Ovary (tissue), 9 donors: Measurements from ENCODE around the gene CABP4. TPM values are rescaled to one million over a fixed set of nuclear protein-coding genes. Genes with fewer than 3 reads are reported as not detected.
"Not testable (repeated sequence)": the region's sequence is repeated elsewhere in the genome, so short reads cannot be mapped to it uniquely, and the experiment has no call there.

Experiments used
- DNase-seq, 5 donors: peaks; one replicate each; pipeline ENCODE4 v3.0.0-alpha.2; 2019 to 2020
- H3K27ac ChIP-seq, 2 donors: fragments of 200-600 bp; one replicate each; pipeline versions ENCODE4 v1.5.1 to v1.8.0; 2019 to 2022
- H3K27me3 ChIP-seq: fragments of 200-600 bp; one replicate; pipeline ENCODE4 v1.8.0; 2022
- H3K36me3 ChIP-seq: fragments of 200-600 bp; sonication (generic); one replicate; pipeline ENCODE4 v1.5.1; 2019
- H3K4me1 ChIP-seq: one replicate; pipeline ENCODE4 v1.8.1; 2013; ENCODE audit warnings: mild to moderate bottlenecking, moderate library complexity; ENCODE audit not compliant: insufficient read depth
- H3K4me3 ChIP-seq: fragments of 200-600 bp; sonication (generic); one replicate; pipeline ENCODE4 v1.5.1; 2017
- H3K9me3 ChIP-seq, 2 donors: fragments of 200-600 bp in 1 of 2; sonication (generic) in 1 of 2; one replicate each; pipeline versions ENCODE4 v1.5.1 to v1.8.1; 2013 to 2019; ENCODE audit warnings: mild to moderate bottlenecking in 1 of 2, moderate library complexity in 1 of 2
- CTCF ChIP-seq, 3 donors: fragments of 450-650 bp in 2 of 3; fragments of 200-600 bp in 1 of 3; IDR thresholded peaks; one replicate each; pipeline versions ENCODE4 v1.5.1 to v1.8.0; 2016 to 2022; ENCODE audit warnings: antibody characterized with exemption in 3 of 3, mild to moderate bottlenecking in 1 of 3
- EP300 ChIP-seq: sonication (generic); formaldehyde crosslinking; IDR thresholded peaks from one replicate; pipeline ENCODE4 v1.6.1; 2017; ENCODE audit warnings: antibody characterized with exemption
- POLR2A ChIP-seq: fragments of 450-650 bp; IDR thresholded peaks from one replicate; pipeline ENCODE4 v1.6.1; 2017; ENCODE audit warnings: antibody characterized with exemption, mild to moderate bottlenecking, moderate library complexity
- WGBS, 3 donors: extraction: QIAGEN DNeasy Blood & Tissue Kit in 1 of 3; methylation state at CpG; one replicate each; pipeline versions ENCODE4 v1.1.5 to v1.1.7; 2013 to 2017; 5-methylcytosine and 5-hydroxymethylcytosine counted together
- intact Hi-C, 4 donors: fragments of 100-400 bp; cut with DNase I; formaldehyde crosslinking; loops; one replicate each; pipeline versions ENCODE4 v1.11.0 to v1.15.1; 2022 to 2023
- polyA plus RNA-seq, 2 donors: library from polyadenylated mRNA; stranded (reverse); fragments of 200-250 nt in 1 of 2; fragments of 350-450 nt in 1 of 2; fragmentation: Illumina TruSeq in 1 of 2; extraction: RNeasy Lipid Tissue Mini Kit (QIAGEN cat#74804) in 1 of 2; gene quantifications; one replicate each; pipeline ENCODE4 v1.2.3, GENCODE V29; 2013 to 2014
- total RNA-seq, 7 donors: library from RNA; depleted of rRNA in 2 of 7; stranded (reverse); fragments of >200 nt in 2 of 7; fragmentation: NEBNext Ultra II Directional in 3 of 7; extraction: Animal tissue kit (Norgen Biotek cat#: 25700) in 3 of 7; gene quantifications; one replicate each; pipeline versions ENCODE4 v1.1.0 to v1.2.4, GENCODE V29; 2016 to 2023
- donor health status: DM: no; HTN: no; CAD: no; lungs with moderate emphysema.
- donor health status: DM: no; HTN: no; CAD: no.
- donor health status: Bipolar disorder and iron deficiency.
- donor health status: DM: yes; HTN: yes; CAD: no.
- donor health status: DM: no; HTN: no; CAD: no.
- donor health status: DM: yes; HTN: yes; CAD: no.

The CABP4 gene
- total and polyA plus RNA-seq, 9 donors: 0.13 to 2.1 (median 1.0) TPM; not detected in 1

DNA sequence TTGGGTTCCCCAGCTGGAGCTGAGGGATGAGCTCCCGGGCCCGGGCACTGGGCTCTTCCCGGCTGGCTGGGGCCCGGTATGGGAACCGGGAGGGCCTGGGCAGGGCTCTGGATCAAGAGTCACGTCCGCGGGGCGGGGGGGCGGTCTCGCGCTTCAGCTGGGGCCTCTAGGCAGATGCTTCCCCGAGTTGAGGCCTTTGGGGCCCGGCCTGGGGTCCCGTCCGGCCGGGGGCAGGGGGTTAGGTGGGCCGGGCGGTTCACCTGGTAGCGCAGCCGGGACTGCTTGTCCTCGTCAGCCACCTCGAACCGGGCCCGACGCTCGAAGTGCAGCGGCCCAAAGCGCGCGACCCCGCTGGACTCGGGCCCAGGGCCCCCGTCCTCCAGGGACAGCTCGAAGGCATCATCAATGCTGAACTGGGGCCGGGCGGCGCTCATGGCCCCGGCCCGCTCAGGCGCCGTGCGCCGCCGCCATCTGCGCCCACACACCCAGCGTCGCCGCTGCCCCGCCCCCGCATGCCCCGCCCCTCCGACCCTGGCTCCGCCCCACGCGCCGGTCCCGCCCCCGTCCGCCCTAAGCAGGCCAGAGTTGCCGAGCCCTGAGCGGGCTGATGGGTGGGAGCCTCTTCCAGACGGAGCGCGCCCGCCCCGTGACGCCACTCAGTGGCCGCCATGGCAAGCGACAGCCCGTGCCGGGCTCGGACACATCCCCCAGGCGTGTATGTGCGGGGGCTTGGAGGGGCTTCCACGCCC is 13.8 kb downstream of the CABP4 start, which contains the start of gene TMEM134:
TSS of gene TMEM134 (minus strand) at position 493 of the 749 bp plus-strand sequence. CDS start at position 434, 59 bp downstream.
- Histone ChIP-seq H3K4me1 (peaks cover 7% of the 10 kb centered on the region), H3K27ac (peak within 1 kb of the TSS; percentile 37 to 84), H3K27me3 (no peaks in the 10 kb centered on the region), H3K4me3 (peak within 1 kb of the TSS; percentile 93), H3K36me3 (no peaks in the 10 kb centered on the region), H3K9me3 (no peaks in the 10 kb centered on the region)
- peak; percentile 90 to 94 (median 93) for DNase-seq
- TF ChIP-seq EP300: no peak
- peak; percentile 51 for TF ChIP-seq POLR2A
- peak in 2 of 3 donors; percentile 46 to 49 for TF ChIP-seq CTCF (IDR thresholded peaks at IDR 0.05)
- 1 to 2% (median 1%) methylated on average over 33 to 76 of the region's 76 CpGs for WGBS, 3 donors
- intact Hi-C loops: loop anchor here in 2 of 4 donors (1.0 to 5.0 kb wide), 2 partner anchors 66 to 72 kb away; no protein-coding TSS in a partner anchor

GRCh38 chr11:67469508-67469811 is 14.3 kb downstream of the CABP4 start:
- Histone ChIP-seq H3K36me3 (no peaks in the 10 kb centered on the region), H3K9me3 (no peaks in the 10 kb centered on the region), H3K4me1 (peaks cover 7% of the 10 kb centered on the region), H3K27ac (peak overlapping the region; percentile 11 to 84), H3K27me3 (no peaks in the 10 kb centered on the region), H3K4me3 (peak overlapping the region; percentile 93)
- 2 to 4% (median 3%) methylated on average over 9 of the region's 9 CpGs for WGBS, 3 donors
- DNase-seq: no peak
- TF ChIP-seq POLR2A (no peak), CTCF (IDR thresholded peaks at IDR 0.05) (no peak), EP300 (no peak)
- intact Hi-C loops: loop anchor here in 2 of 4 donors (1.0 to 5.0 kb wide), 2 partner anchors 66 to 72 kb away; no protein-coding TSS in a partner anchor

DNA sequence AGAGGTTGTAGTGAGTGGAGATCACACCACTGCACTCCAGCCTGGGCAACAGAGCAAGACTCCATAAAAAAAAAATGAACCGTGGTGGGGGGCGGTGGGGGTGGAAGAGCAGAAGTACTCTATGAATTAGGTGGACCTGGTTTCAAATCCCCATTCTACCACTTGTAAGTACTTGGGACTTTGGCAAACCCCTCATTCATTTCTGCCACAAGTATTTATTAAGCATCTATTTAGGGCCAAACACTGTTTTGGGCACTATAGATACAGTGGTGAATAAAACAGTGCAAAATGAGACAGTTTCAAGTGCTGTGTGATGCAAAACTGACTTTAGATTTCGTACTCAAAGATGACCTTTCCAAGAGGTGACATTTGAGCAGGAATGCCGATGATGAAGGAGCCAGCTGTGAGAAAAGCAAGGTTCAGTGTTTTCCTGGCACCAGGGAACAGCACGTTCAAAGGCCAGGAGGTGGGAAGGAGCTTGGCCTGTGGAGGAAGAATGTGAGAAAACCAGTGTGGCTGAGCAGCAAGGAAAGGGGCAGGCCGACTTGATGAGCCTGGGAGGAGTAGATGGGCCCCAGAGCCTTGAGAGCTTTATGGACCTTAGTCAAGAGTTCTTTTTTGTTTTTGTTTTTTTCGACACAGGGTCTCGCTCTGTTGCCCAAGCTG is 15.3 kb downstream of the CABP4 start:
- Histone ChIP-seq H3K4me1 (peaks cover 7% of the 10 kb centered on the region), H3K36me3 (no peaks in the 10 kb centered on the region), H3K27me3 (no peaks in the 10 kb centered on the region), H3K9me3 (no peaks in the 10 kb centered on the region), H3K27ac (no peak overlapping the region), H3K4me3 (no peak overlapping the region)
- no peak for TF ChIP-seq CTCF (IDR thresholded peaks at IDR 0.05)
- no peak for TF ChIP-seq POLR2A
- DNase-seq: no peak
- intact Hi-C loops: no loop called here
- 66 to 75% (median 74%) methylated on average over 8 of the region's 8 CpGs for WGBS, 3 donors

- H3K9me3 ChIP-seq: no peaks in the 10 kb centered on the region
- DNase-seq: no peak
- intact Hi-C loops: no loop called here
- TF ChIP-seq EP300 (no peak), CTCF (IDR thresholded peaks at IDR 0.05) (no peak), POLR2A (no peak)
- 73 to 76% (median 74%) methylated on average over 7 of the region's 7 CpGs for WGBS, 3 donors
- H3K4me1 ChIP-seq: peaks cover 2% of the 10 kb centered on the region
- no peaks in the 10 kb centered on the region for H3K27me3 ChIP-seq
- H3K4me3 ChIP-seq: no peak overlapping the region
- no peaks in the 10 kb centered on the region for H3K36me3 ChIP-seq
- H3K27ac ChIP-seq: no peak overlapping the region
These were observed 17.7 kb downstream of the CABP4 start for GRCh38 chr11:67472882-67473281.

GRCh38 chr11:67476692-67477091 is 21.5 kb downstream of the CABP4 start:
- H3K4me1 ChIP-seq, H3K9me3 ChIP-seq, H3K4me3 ChIP-seq, H3K36me3 ChIP-seq, H3K27me3 ChIP-seq, intact Hi-C loops, DNase-seq, H3K27ac ChIP-seq: not testable (repeated sequence)
- 68 to 79% (median 74%) methylated on average over 10 of the region's 10 CpGs for WGBS, 3 donors

DNA sequence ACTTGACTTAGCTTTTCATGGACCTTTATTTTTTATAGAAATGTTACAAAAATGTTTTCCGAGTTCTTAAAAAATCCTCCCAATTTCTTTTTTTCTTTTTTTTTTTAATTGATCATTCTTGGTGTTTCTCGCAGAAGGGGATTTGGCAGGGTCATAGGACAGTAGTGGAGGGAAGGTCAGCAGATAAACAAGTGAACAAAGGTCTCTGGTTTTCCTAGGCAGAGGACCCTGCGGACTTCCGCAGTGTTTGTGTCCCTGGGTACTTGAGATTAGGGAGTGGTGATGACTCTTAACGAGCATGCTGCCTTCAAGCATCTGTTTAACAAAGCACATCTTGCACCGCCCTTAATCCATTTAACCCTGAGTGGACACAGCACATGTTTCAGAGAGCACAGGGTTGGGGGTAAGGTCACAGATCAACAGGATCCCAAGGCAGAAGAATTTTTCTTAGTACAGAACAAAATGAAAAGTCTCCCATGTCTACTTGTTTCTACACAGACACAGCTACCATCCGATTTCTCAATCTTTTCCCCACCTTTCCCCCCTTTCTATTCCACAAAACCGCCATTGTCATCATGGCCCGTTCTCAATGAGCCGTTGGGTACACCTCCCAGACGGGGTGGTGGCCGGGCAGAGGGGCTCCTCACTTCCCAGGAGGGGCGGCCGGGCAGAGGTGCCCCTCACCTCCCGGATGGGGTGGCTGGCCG is 22.3 kb downstream of the CABP4 start:
- H3K4me3 ChIP-seq, H3K9me3 ChIP-seq, H3K36me3 ChIP-seq, intact Hi-C loops, H3K27ac ChIP-seq, DNase-seq, H3K27me3 ChIP-seq, H3K4me1 ChIP-seq: not testable (repeated sequence)
- WGBS, 3 donors: 73 to 81% (median 77%) methylated on average over 14 to 16 of the region's 16 CpGs
